Erythroblast (primary cell): Measurements from ENCODE around the gene PLEKHG5.

ENCODE experiments used
- GATA1 ChIP-seq: IDR thresholded peaks from 2 replicates; pipeline ENCODE4 v1.6.1; 2011; ENCODE audit warnings: low read depth, mild to moderate bottlenecking, control low read depth, low read length, moderate library complexity
- POLR2A ChIP-seq: IDR thresholded peaks from 2 replicates; pipeline ENCODE4 v1.6.1; 2011; ENCODE audit warnings: mild to moderate bottlenecking, low read length

DNA sequence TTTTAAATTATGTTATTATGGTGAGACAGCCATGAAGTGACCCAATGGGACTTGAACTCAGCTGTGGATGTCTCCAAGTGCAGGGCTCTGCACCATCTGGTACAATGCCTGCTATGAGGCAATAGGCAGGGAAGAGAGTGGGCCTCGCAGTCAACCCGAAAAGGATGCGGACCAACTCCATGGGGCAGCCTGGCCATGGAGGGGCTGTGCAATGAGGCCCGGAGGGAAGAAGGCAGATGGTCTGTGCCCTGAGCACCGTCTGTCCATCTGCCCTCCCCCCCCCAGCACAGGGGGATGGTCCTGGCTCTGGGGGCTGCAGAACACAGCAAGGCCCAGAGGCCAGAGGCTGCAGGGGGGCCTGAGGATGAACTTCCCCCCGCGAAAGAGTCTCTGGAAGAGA lies 49.9 kb downstream of the PLEKHG5 start:
- no peak for TF ChIP-seq POLR2A
- TF ChIP-seq GATA1, result no peak
